Activated T-cell treated with anti-CD3 and anti-CD28 coated beads for 48 hours (primary cell): ENCODE measurements around the gene SPRED3.
"Not testable (repeated sequence)": the region's sequence is repeated elsewhere in the genome, so short reads cannot be mapped to it uniquely, and the experiment has no call there.

Source experiments
- DNase-seq: peaks from one replicate; pipeline ENCODE4 v3.0.0-alpha.2; 2020; ENCODE audit warnings: low read depth

Gene SPRED3, protein sequence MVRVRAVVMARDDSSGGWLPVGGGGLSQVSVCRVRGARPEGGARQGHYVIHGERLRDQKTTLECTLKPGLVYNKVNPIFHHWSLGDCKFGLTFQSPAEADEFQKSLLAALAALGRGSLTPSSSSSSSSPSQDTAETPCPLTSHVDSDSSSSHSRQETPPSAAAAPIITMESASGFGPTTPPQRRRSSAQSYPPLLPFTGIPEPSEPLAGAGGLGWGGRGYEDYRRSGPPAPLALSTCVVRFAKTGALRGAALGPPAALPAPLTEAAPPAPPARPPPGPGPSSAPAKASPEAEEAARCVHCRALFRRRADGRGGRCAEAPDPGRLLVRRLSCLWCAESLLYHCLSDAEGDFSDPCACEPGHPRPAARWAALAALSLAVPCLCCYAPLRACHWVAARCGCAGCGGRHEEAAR

GRCh38 chr19:38388349-38389100, at the start of gene SPRED3:
Gene SPRED3, plus strand, starts transcription at chr19:38388697. Its CDS starts 1,606 bp downstream, at chr19:38390303.
- DNase-seq: no peak

DNA sequence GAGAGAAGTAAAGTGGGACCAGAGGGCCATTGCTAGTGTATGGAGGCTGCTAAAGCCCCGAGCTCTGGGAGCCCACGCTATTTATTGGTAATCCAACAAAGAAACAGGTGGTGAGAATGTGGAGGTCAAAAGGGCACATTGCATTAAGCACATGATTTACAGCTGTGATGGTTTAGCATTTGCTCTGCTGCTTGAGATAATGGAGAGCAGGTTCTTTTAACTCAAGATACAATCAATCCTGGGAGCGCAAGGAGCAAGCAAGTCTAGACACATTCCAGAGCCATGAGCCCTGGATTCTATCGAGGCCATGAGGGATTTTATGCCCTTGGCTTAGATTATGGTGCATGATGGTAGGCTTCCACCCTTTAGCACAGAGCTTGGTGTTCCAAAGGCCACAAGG, 49.5 kb upstream of the SPRED3 start:
- not testable (repeated sequence) for DNase-seq

DNA sequence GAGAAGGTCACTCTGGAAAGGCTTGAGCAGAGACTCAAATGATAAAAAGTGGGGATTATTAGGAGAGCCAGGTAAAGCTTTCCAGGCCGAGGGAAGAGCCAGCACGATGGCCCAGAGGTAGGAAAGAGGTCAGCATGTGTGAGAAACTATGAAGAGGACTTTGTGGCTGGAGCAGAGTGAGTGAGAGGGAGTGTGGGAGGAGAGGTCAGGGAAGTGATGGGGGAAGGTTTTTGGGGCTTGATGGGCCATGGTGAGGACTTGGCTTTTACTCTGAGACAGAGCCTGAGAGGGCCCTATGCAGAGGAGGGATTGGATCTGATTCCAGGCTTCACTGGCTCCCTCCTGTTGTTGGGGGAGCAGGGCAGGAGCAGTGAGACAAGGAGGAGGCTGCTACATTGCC, 47.6 kb upstream of the SPRED3 start:
- DNase-seq: no peak

DNA sequence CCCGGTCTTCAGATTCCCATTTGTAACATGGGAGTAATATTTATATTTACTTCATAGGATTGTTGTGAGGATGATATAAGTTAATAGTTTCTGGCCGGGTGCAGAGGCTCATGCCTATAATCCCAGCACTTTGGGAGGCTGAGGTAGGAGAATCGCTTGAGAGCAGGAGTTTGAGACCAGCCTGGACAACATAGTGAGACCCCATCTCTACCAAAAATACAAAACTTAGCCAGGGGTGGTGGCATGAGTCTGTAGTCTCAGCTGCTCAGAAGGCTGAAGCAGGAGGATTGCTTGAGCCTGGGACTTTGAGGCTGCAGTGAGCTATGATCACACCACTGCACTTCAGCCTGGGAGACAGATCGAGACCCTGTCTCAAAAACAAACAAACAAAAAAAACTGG, 41.7 kb upstream of the SPRED3 start:
- DNase-seq: no peak

GRCh38 chr19:38350883-38351282, 37.6 kb upstream of the SPRED3 start:
- no peak for DNase-seq

GRCh38 chr19:38351865-38352395, 36.6 kb upstream of the SPRED3 start:
- no peak for DNase-seq

DNA sequence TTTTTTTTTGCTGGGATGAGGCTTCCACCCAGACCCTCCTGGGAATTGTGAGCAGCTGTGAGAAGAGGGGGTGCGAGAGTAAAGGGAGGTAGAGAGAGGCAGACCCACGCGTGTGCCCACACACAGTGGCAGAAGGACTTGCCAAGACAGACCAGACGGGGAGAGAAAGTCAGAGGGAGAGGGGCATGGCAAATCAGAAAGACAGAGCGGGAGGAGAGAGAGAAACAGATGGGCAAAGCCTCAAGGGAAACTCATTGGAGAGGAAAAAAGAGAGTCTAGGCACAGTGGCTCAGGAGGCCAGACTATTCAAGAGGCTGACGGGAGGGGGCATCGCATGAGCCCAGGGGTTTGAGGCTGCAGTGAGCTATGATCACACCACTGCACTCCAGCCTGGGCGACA, 35.9 kb upstream of the SPRED3 start:
- no peak for DNase-seq

GRCh38 chr19:38355728-38356725, 32.5 kb upstream of the SPRED3 start:
- DNase-seq: no peak

DNA sequence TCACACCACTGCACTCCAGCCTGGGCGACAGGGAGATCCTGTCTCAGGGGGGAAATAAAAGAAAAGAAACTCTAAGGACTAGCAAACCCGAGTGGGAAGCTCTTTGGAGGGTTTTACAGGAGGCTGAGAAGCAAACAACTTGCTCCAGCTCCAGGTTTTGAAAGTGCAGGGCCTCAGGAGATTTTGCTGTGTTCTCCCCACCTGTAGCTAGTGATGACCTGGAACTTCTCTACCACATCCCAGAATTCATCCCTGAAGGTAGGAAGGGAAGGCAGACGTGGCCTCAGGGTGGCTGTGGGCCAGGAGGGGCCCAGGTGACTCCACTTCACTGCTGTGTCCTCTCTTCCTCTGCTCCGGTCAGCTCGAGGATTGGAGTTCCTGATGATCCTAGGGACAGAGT, 30.4 kb upstream of the SPRED3 start:
- DNase-seq: no peak

GRCh38 chr19:38359242-38360021, 29.1 kb upstream of the SPRED3 start:
- DNase-seq: no peak

GRCh38 chr19:38360351-38360750, 28.1 kb upstream of the SPRED3 start:
- no peak for DNase-seq

DNA sequence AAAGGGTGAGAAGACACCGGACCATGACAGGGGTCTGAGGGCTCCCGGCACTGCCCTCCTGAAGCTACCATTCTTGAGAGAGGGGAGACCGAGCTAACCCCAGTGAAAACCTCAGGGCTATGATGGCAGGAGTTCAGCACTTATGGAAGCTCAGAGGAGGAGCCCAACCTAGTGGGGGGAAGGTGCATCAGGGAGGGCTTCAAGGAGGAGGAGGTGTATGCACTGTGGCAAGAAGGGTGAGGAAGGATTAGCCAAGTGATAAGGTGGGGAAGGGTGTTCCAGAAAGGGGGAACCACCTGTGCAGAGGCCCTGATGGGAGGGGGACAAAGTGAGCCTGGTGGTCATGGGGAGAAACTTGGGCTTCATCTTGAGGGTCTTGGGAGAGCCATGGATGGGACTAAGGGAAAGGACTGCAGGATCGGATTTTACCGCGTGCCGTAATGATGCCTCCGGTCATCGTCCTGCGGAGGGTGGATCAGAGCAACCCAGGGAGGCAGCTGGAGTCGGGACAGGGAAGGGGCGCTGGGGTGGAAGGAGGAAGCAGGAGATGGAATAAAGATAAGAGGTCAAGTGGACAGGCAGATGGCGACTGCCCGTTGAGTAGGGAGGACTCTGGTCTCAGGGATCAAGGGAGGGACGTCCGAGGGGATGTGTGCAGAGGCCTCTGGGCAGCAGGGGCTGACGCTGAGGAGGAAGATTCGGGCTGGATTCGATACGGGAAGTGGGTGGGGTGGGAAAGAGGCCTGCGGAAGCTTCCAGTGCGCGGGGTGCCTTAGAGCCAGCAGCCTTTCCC, 27.5 kb upstream of the SPRED3 start:
- DNase-seq: no peak

DNA sequence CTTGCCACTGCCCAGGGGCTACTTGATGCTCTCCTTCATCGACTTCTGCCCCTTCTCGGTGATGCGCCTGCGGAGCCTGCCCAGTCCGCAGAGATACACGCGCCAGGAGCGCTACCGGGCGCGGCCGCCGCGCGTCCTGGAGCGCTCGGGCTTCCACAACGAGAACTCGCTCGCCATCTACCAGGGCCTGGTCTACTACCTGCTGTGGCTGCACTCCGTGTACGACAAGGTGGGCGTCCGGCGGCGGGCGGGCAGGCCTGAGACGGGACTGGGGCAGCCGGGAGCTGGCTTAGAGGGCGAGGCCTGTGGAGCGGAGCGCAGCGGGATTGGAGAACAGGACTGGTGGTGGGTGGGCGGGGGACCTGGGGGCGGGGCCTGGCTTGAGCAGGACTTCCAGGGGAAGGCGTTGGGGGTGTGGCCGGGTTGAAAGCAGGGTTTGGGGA, 26.8 kb upstream of the SPRED3 start:
- DNase-seq: peak; percentile 70

DNA sequence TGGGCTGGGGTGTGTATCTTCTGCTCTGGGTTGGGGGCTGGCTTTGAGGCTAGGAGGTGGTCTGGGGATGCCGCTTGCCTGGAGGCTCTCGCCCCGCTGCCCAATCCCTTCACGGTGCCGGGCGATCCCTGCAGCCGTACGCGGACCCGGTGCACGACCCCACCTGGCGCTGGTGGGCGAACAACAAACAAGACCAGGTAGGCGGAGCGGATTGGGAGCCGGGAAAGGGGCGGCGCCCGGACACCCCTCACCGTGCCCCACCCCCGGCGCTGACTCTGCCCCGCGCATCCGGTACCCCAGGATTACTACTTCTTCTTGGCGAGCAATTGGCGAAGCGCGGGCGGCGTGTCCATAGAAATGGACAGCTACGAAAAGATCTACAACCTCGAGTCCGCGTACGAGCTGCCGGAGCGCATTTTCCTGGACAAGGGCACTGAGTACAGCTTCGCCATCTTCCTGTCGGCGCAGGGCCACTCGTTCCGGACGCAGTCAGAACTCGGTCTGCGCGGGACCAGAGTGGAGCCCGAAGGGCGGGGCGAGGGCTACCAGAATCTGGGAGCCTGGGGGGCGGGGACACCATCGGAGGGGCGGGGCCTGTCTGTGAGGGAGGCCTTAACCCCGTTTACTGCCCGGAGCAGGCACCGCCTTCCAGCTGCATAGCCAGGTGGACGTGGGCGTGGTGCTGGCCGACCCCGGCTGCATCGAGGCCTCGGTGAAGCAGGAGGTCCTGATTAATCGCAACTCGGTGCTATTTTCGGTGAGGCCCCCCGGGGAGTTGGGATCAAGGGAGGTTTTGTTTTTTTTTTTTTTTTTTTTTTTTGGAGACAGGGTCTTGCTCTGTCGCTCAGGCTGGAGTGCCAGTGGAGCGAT, 26.2 kb upstream of the SPRED3 start:
- peak; percentile 86 for DNase-seq

GRCh38 chr19:38362946-38363688, 25.4 kb upstream of the SPRED3 start:
- not testable (repeated sequence) for DNase-seq

DNA sequence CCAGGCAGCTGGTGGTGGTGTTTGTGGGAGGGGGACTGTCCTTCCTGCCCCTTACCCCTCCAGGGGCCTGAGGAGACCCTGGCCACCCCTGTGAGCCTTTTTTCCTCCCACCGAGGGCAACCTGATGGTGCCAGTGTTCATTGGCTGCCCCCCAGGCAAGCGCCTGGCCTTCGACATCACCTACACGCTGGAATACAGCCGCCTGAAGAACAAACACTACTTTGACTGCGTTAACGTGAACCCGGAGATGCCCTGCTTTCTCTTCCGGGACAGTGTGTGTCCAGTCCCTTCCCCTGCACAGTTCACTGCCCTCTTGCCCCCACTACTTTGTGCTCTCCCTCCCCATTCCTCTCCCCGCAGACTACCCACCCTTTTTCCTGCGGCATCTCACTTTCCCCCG, 21.5 kb upstream of the SPRED3 start:
- no peak for DNase-seq

- DNase-seq: no peak
These were observed 18.9 kb upstream of the SPRED3 start for GRCh38 chr19:38369584-38369983.

- no peak for DNase-seq
These were observed 18.2 kb upstream of the SPRED3 start for GRCh38 chr19:38370299-38370698.
